AG04449 (cell line): ENCODE results near the gene IL34.

Experiments used
- CTCF ChIA-PET: fragments of 350-600 bp; formaldehyde crosslinking; extraction: SDS; loops from one replicate; lab custom pipeline; 2021; ENCODE audit warnings: antibody characterized with exemption; lab: Yijun Ruan, JAX
- POLR2A ChIA-PET: fragments of 400-600, 350-600 bp; formaldehyde crosslinking; extraction: SDS; loops from one replicate; lab custom pipeline; 2020; ENCODE audit warnings: antibody characterized with exemption, inconsistent platforms; lab: Yijun Ruan, JAX
- DNase-seq: peaks from one replicate; pipeline ENCODE4 v3.0.0-alpha.2; 2010; ENCODE audit warnings: low read depth, low spot score
- H3K4me3 ChIP-seq: 2 replicates; pipeline ENCODE4 v1.5.1; 2011; ENCODE audit warnings: low read depth, mild to moderate bottlenecking, control low read depth, low read length
- CTCF ChIP-seq: IDR thresholded peaks from one replicate; pipeline ENCODE4 v1.5.1; 2011; ENCODE audit warnings: mild to moderate bottlenecking, moderate library complexity, low read length, control low read depth, inconsistent platforms; ENCODE audit not compliant: insufficient read depth; ENCODE audit errors: missing control alignments

IL34 gene

GRCh38 chr16:70681382-70682238, 35.3 kb downstream of the IL34 start:
- H3K4me3 ChIP-seq, result no peak overlapping the region
- ChIA-PET CTCF (interaction anchor here (1.0 to 14.6 kb wide), 4 partner anchors 12 to 97 kb away, joined by 3 to 320 read pairs (median 4); no protein-coding TSS in a partner anchor), POLR2A (no interaction called here)
- no peak for DNase-seq
- no peak for TF ChIP-seq CTCF

- ChIA-PET CTCF (interaction anchor here (0.6 to 14.6 kb wide), 5 partner anchors 13 to 812 kb away, joined by 3 to 320 read pairs (median 4); no protein-coding TSS in a partner anchor), POLR2A (no interaction called here)
- no peak for DNase-seq
- TF ChIP-seq CTCF, result no peak
- peak overlapping the region; percentile 3; the same call in 1 of the 2 replicates for H3K4me3 ChIP-seq
Observed at GRCh38 chr16:70682239-70683145, 36.1 kb downstream of the IL34 start.

- DNase-seq, result no peak
- peak overlapping the region; percentile 86 for H3K4me3 ChIP-seq
- no peak for TF ChIP-seq CTCF
- ChIA-PET CTCF (interaction anchor here (0.7 to 14.6 kb wide), 4 partner anchors 53 to 88 kb away, joined by 3 to 320 read pairs (median 4); no protein-coding TSS in a partner anchor), POLR2A (no interaction called here)
Observed at GRCh38 chr16:70683146-70683944, 37.0 kb downstream of the IL34 start.

- H3K4me3 ChIP-seq, result peak overlapping the region; percentile 86
- ChIA-PET CTCF (interaction anchor here (1.1 to 14.6 kb wide), 5 partner anchors 8 to 87 kb away, joined by 3 to 320 read pairs (median 3); no protein-coding TSS in a partner anchor), POLR2A (interaction anchor here (1.3 to 2.0 kb wide), 2 partner anchors 77 to 87 kb away, joined by 3 to 7 read pairs; no protein-coding TSS in a partner anchor)
- no peak for DNase-seq
- TF ChIP-seq CTCF, result no peak
Observed at GRCh38 chr16:70684146-70685060, 38.0 kb downstream of the IL34 start.
